ENCODE data around the gene MCC.

GRCh38 chr5:113293068-113293974, 194.9 kb downstream of the MCC start:
- TF ChIP-seq YY1 (IDR thresholded peaks at IDR 0.05; ENCODE audit: insufficient read depth, insufficient read length): no peak
- no peak for TF ChIP-seq SUZ12 (IDR thresholded peaks at IDR 0.05; ENCODE audit: extremely low read depth, insufficient read depth, insufficient read length)
